GM19043 (cell line): ENCODE data around the gene IQCK.

ENCODE experiments used
- ATAC-seq: cut with Tn5 transposase; IDR thresholded peaks from one replicate; pipeline ENCODE4 v1.9.1; 2021; ENCODE audit warnings: low read depth; ENCODE audit not compliant: unreplicated experiment

Gene IQCK

GRCh38 chr16:19698480-19699465 lies 19.3 kb upstream of the IQCK start:
- ATAC-seq = no peak

- ATAC-seq = no peak
These were observed 18.6 kb upstream of the IQCK start for GRCh38 chr16:19699472-19699871.

GRCh38 chr16:19700319-19700781 lies 17.7 kb upstream of the IQCK start:
- no peak for ATAC-seq

- ATAC-seq = no peak
These were observed 17.0 kb upstream of the IQCK start for GRCh38 chr16:19701091-19701490.

GRCh38 chr16:19703172-19703889 lies 14.7 kb upstream of the IQCK start:
- ATAC-seq = no peak

GRCh38 chr16:19704321-19705145 lies 13.5 kb upstream of the IQCK start:
- ATAC-seq = no peak

GRCh38 chr16:19705146-19705501 lies 12.9 kb upstream of the IQCK start:
- ATAC-seq = no peak

- ATAC-seq = no peak
These were observed 12.2 kb upstream of the IQCK start for GRCh38 chr16:19705843-19706242.

GRCh38 chr16:19706846-19707245 lies 11.2 kb upstream of the IQCK start:
- ATAC-seq = no peak

GRCh38 chr16:19707569-19708295 lies 10.3 kb upstream of the IQCK start:
- ATAC-seq = no peak

GRCh38 chr16:19708296-19709205 lies 9.5 kb upstream of the IQCK start:
- no peak for ATAC-seq

- no peak for ATAC-seq
These were observed 8.5 kb upstream of the IQCK start for GRCh38 chr16:19709381-19710136.

- ATAC-seq = no peak
These were observed 7.7 kb upstream of the IQCK start for GRCh38 chr16:19710191-19710908.

GRCh38 chr16:19710991-19711545 lies 7.0 kb upstream of the IQCK start:
- ATAC-seq = no peak

- no peak for ATAC-seq
These were observed 6.4 kb upstream of the IQCK start for GRCh38 chr16:19711643-19712042.

GRCh38 chr16:19712418-19713058 lies 5.5 kb upstream of the IQCK start:
- no peak for ATAC-seq

- ATAC-seq = no peak
These were observed 4.4 kb upstream of the IQCK start for GRCh38 chr16:19713697-19714096.
